HCT116 (cell line): ENCODE measurements around the gene COL23A1. TPM values are rescaled to one million over a fixed set of nuclear protein-coding genes. Genes with fewer than 3 reads are reported as not detected.

Experiments
- ATAC-seq: fragments of 200-7000 bp; cut with Tn5 transposase; 2 replicates; pipeline ENCODE4 v1.9.1; 2020; ENCODE audit warnings: mild to moderate bottlenecking, moderate library complexity
- BruUV-seq: library from RNA; stranded (reverse); fragments of 400-500 nt; replicated peaks from 2 replicates; lab custom pipeline; 2021; lab: Mats Ljungman, UMichigan
- CTCF ChIA-PET: fragments of 300-600 bp; sonication (Branson Sonifier 250); formaldehyde crosslinking; loops from one replicate; lab custom pipeline; 2021; ENCODE audit warnings: antibody characterized with exemption; lab: Charles Lee
- POLR2A ChIA-PET: fragments of 300-600, 350-600 bp; sonication (Branson Sonifier 250); formaldehyde crosslinking; loops from one replicate; lab custom pipeline; 2021; ENCODE audit warnings: antibody characterized with exemption; lab: Charles Lee
- RAD21 ChIA-PET, 2 experiments: fragments of 300-600 bp; sonication (Branson Sonifier 250); formaldehyde crosslinking; loops; one replicate each; lab custom pipeline; 2023; ENCODE audit warnings: low total read pairs in 2 of 2; ENCODE audit not compliant: uncharacterized antibody in 2 of 2, unreplicated experiment in 2 of 2, low non-redundant PET in 1 of 2; lab: Charles Lee
- DNase-seq: peaks from one replicate; pipeline ENCODE4 v3.0.0-alpha.2; 2010; ENCODE audit warnings: low read depth, low spot score
- H2AFZ ChIP-seq: fragments of 200-600 bp; shearing (Covaris generic), sonication (generic); 2 replicates; pipeline ENCODE4 v1.6.1; 2017; ENCODE audit warnings: low read depth, mixed run types, mixed read lengths, antibody characterized with exemption, low read length; ENCODE audit not compliant: poor library complexity, severe bottlenecking
- H3K27ac ChIP-seq: 2 replicates; pipeline ENCODE4 v1.5.1; 2012; ENCODE audit warnings: low read depth, low read length
- H3K27me3 ChIP-seq: fragments of 200-600 bp; sonication (generic); 2 replicates; pipeline ENCODE4 v1.6.1; 2016; ENCODE audit warnings: mixed run types, low read length, mixed read lengths; ENCODE audit not compliant: insufficient read depth
- H3K36me3 ChIP-seq, 2 experiments: fragments of 200-500 bp in 1 of 2; fragments of 200-600 bp in 1 of 2; sonication (Bioruptor generic) in 1 of 2; sonication (generic) in 1 of 2; 2 replicates each; pipeline versions ENCODE4 v1.5.1 to v1.6.1; 2014 to 2016; ENCODE audit warnings: low read length in 2 of 2, inconsistent platforms in 1 of 2, mixed read lengths in 1 of 2, mixed run types in 1 of 2; ENCODE audit not compliant: insufficient read depth in 2 of 2, control insufficient read depth in 1 of 2
- H3K4me1 ChIP-seq, 2 experiments: fragments of 200-600 bp in 1 of 2; sonication (generic) in 1 of 2; 2 replicates each; pipeline versions ENCODE4 v1.5.1 to v1.6.1; 2012 to 2017; ENCODE audit warnings: low read length in 2 of 2, inconsistent platforms in 1 of 2, mild to moderate bottlenecking in 1 of 2, mixed read lengths in 1 of 2, mixed run types in 1 of 2, moderate library complexity in 1 of 2; ENCODE audit not compliant: insufficient read depth in 2 of 2, control insufficient read depth in 1 of 2
- H3K4me2 ChIP-seq: fragments of 200-600 bp; sonication (generic); 2 replicates; pipeline ENCODE4 v1.6.1; 2017; ENCODE audit warnings: mixed run types, low read length, mixed read lengths
- H3K4me3 ChIP-seq, 2 experiments: fragments of 200-600 bp in 1 of 2; sonication (generic) in 1 of 2; replicated peaks in 1 of 2; 2 replicates each; pipeline ENCODE4 v1.5.1; 2011 to 2016; ENCODE audit warnings: low read length in 2 of 2, control low read depth in 1 of 2, low read depth in 1 of 2, mild to moderate bottlenecking in 1 of 2, mixed read lengths in 1 of 2, mixed run types in 1 of 2
- H3K79me2 ChIP-seq: fragments of 200-600 bp; sonication (generic); 2 replicates; pipeline ENCODE4 v1.6.1; 2017; ENCODE audit warnings: mild to moderate bottlenecking, mixed run types, low read length, moderate library complexity, mixed read lengths; ENCODE audit not compliant: insufficient read depth
- H3K9ac ChIP-seq: fragments of 200-600 bp; sonication (generic); 2 replicates; pipeline ENCODE4 v1.6.1; 2016; ENCODE audit warnings: low read length, mixed read lengths
- H3K9me2 ChIP-seq: fragments of 200-600 bp; sonication (generic), shearing (Covaris generic); 2 replicates; pipeline ENCODE4 v1.6.1; 2017; ENCODE audit warnings: mixed run types, mild to moderate bottlenecking, moderate library complexity; ENCODE audit not compliant: insufficient read depth
- H3K9me3 ChIP-seq, 2 experiments: fragments of 200-500 bp in 1 of 2; fragments of 200-600 bp in 1 of 2; sonication (Bioruptor generic) in 1 of 2; sonication (generic) in 1 of 2; 2 replicates each; pipeline ENCODE4 v1.6.1; 2014 to 2017; ENCODE audit warnings: low read length in 2 of 2, mixed read lengths in 2 of 2, inconsistent platforms in 1 of 2, low read depth in 1 of 2, mild to moderate bottlenecking in 1 of 2, mixed run types in 1 of 2, moderate library complexity in 1 of 2; ENCODE audit not compliant: control insufficient read depth in 1 of 2, insufficient read depth in 1 of 2
- H4K20me1 ChIP-seq: fragments of 200-600 bp; sonication (generic), shearing (Covaris generic); 2 replicates; pipeline ENCODE4 v1.6.1; 2017; ENCODE audit warnings: mixed run types, mild to moderate bottlenecking, moderate library complexity; ENCODE audit not compliant: insufficient read depth
- ELF1 ChIP-seq: IDR thresholded peaks from 2 replicates; pipeline ENCODE4 v1.6.1; 2012; ENCODE audit warnings: low read depth, borderline replicate concordance
- EZH2 ChIP-seq: fragments of 200-600 bp; sonication (generic); IDR thresholded peaks from 2 replicates; pipeline ENCODE4 v1.6.1; 2017; ENCODE audit warnings: antibody characterized with exemption, mixed run types
- FOSL1 ChIP-seq: IDR thresholded peaks from 2 replicates; pipeline ENCODE4 v1.6.1; 2012; ENCODE audit warnings: low read depth
- RAD21 ChIP-seq: IDR thresholded peaks from 2 replicates; pipeline ENCODE4 v1.6.1; 2012; ENCODE audit warnings: low read depth, mild to moderate bottlenecking
- SIN3A ChIP-seq: IDR thresholded peaks from 2 replicates; pipeline ENCODE4 v1.6.1; 2012; ENCODE audit warnings: low read depth
- TCF7L2 ChIP-seq: IDR thresholded peaks from 2 replicates; pipeline ENCODE4 v1.7.0; 2011; ENCODE audit warnings: borderline replicate concordance, inconsistent platforms; ENCODE audit not compliant: insufficient read depth, insufficient read length; ENCODE audit errors: extremely low read depth
- ZNF274 ChIP-seq: fragments of 200-500 bp; sonication (Bioruptor generic); IDR thresholded peaks from 2 replicates; pipeline ENCODE4 v1.6.1; 2014; ENCODE audit warnings: mild to moderate bottlenecking, low read depth, low read length, inconsistent platforms
- intact Hi-C: fragments of 100-400 bp; cut with micrococcal nuclease; formaldehyde crosslinking; loops from 2 replicates; pipeline ENCODE4 v1.10.0; 2022
- total RNA-seq: library from RNA; stranded (reverse); gene quantifications from one replicate; pipeline ENCODE4 v1.2.1, GENCODE V29; 2021; ENCODE audit not compliant: unreplicated experiment
- TF ChIP-seq, protein P1 (sequence below): IDR thresholded peaks from 2 replicates; pipeline ENCODE4 v1.6.1; 2012; ENCODE audit warnings: low read depth
- TF ChIP-seq, protein P2 (sequence below), 3 experiments: fragments of 200-600 bp in 1 of 3; sonication (generic) in 1 of 3; IDR thresholded peaks in 2 of 3; conservative IDR thresholded peaks in 1 of 3; 2 replicates each; pipeline ENCODE4 v1.5.1; 2012 to 2017; ENCODE audit warnings: low read depth in 2 of 3, low read length in 2 of 3, antibody characterized with exemption in 1 of 3, borderline replicate concordance in 1 of 3, control low read depth in 1 of 3, mild to moderate bottlenecking in 1 of 3, mixed read lengths in 1 of 3, mixed run types in 1 of 3, moderate library complexity in 1 of 3; ENCODE audit not compliant: insufficient read depth in 1 of 3

Gene COL23A1
- total RNA-seq, 1 experiment from 2014 or later, result not detected

DNA sequence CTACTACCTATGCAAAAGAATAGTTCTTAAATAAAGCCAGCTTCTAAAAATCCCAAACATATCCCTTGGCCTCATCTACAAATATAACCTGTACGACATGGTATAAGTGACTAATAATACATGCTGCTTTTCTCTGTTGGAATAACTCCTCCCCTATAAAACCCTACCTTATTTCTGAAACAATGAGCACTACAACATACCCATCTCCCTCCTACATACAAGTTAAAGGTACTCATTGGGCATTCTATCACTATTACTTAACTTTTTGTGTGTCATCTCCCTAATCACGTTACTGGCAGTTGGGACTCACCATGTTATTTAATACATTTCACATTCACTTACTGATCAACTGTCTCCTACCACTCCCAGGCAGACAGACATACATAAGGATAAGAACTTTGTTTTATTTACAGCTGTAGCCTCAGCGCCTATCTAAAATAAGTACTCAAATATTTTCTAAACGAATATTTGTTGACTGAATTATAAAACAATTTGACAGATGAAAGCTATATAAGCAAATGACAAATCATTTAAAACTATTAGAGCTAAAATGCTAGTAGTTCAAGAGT is 32.6 kb upstream of the COL23A1 start:
- peaks cover 11 to 17% of the 10 kb centered on the region in 2 experiments for H3K4me1 ChIP-seq
- TF ChIP-seq RAD21 (no peak), EZH2 (no peak), TCF7L2 (no peak), ELF1 (no peak), ZNF274 (no peak), SIN3A (no peak), FOSL1 (no peak)
- TF ChIP-seq, protein P1, sequence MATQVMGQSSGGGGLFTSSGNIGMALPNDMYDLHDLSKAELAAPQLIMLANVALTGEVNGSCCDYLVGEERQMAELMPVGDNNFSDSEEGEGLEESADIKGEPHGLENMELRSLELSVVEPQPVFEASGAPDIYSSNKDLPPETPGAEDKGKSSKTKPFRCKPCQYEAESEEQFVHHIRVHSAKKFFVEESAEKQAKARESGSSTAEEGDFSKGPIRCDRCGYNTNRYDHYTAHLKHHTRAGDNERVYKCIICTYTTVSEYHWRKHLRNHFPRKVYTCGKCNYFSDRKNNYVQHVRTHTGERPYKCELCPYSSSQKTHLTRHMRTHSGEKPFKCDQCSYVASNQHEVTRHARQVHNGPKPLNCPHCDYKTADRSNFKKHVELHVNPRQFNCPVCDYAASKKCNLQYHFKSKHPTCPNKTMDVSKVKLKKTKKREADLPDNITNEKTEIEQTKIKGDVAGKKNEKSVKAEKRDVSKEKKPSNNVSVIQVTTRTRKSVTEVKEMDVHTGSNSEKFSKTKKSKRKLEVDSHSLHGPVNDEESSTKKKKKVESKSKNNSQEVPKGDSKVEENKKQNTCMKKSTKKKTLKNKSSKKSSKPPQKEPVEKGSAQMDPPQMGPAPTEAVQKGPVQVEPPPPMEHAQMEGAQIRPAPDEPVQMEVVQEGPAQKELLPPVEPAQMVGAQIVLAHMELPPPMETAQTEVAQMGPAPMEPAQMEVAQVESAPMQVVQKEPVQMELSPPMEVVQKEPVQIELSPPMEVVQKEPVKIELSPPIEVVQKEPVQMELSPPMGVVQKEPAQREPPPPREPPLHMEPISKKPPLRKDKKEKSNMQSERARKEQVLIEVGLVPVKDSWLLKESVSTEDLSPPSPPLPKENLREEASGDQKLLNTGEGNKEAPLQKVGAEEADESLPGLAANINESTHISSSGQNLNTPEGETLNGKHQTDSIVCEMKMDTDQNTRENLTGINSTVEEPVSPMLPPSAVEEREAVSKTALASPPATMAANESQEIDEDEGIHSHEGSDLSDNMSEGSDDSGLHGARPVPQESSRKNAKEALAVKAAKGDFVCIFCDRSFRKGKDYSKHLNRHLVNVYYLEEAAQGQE, result no peak
- TF ChIP-seq, protein P2, sequence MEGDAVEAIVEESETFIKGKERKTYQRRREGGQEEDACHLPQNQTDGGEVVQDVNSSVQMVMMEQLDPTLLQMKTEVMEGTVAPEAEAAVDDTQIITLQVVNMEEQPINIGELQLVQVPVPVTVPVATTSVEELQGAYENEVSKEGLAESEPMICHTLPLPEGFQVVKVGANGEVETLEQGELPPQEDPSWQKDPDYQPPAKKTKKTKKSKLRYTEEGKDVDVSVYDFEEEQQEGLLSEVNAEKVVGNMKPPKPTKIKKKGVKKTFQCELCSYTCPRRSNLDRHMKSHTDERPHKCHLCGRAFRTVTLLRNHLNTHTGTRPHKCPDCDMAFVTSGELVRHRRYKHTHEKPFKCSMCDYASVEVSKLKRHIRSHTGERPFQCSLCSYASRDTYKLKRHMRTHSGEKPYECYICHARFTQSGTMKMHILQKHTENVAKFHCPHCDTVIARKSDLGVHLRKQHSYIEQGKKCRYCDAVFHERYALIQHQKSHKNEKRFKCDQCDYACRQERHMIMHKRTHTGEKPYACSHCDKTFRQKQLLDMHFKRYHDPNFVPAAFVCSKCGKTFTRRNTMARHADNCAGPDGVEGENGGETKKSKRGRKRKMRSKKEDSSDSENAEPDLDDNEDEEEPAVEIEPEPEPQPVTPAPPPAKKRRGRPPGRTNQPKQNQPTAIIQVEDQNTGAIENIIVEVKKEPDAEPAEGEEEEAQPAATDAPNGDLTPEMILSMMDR (IDR thresholded peaks at IDR 0.05 in 2 of 3, conservative IDR thresholded peaks at IDR 0.05 in 1 of 3; ENCODE audit: borderline replicate concordance in 1 of 3, insufficient read depth in 1 of 3, low read depth in 2 of 3, low read length in 2 of 3), result no peak
- TF ChIP-seq, all 23 proteins: peak for 0
- peaks cover 35 to 45% of the 10 kb centered on the region in 2 experiments for H3K36me3 ChIP-seq
- CTCF ChIA-PET, result no interaction called here
- no peak overlapping the region for H3K27ac ChIP-seq
- DNase-seq (no peak), ATAC-seq (no peak)
- no peaks in the 10 kb centered on the region for H4K20me1 ChIP-seq
- POLR2A ChIA-PET, result interaction anchor here (0.5 kb wide), 1 partner anchor 1005 kb away, joined by 3 read pairs; no protein-coding TSS in a partner anchor
- H3K27me3 ChIP-seq, result no peaks in the 10 kb centered on the region
- no peaks in the 10 kb centered on the region for H3K9me2 ChIP-seq
- H2AFZ ChIP-seq, result no peak overlapping the region
- H3K9ac ChIP-seq, result no peak overlapping the region
- H3K4me2 ChIP-seq, result no peak overlapping the region
- H3K79me2 ChIP-seq, result peaks cover 73% of the 10 kb centered on the region
- intact Hi-C loops, result loop anchor here (10.0 kb wide), 1 partner anchor 232 kb away; the partner anchor contains the start of gene ZNF354B
- BruUV-seq, result no TSS peak
- no peak overlapping the region for H3K4me3 ChIP-seq
- no peaks in the 10 kb centered on the region for H3K9me3 ChIP-seq
- RAD21 ChIA-PET, result no interaction called here
